ENCODE measurements around the gene SUGCT.
"Not testable (repeated sequence)": the region's sequence is repeated elsewhere in the genome, so short reads cannot be mapped to it uniquely, and the experiment has no call there.

The SUGCT gene

DNA sequence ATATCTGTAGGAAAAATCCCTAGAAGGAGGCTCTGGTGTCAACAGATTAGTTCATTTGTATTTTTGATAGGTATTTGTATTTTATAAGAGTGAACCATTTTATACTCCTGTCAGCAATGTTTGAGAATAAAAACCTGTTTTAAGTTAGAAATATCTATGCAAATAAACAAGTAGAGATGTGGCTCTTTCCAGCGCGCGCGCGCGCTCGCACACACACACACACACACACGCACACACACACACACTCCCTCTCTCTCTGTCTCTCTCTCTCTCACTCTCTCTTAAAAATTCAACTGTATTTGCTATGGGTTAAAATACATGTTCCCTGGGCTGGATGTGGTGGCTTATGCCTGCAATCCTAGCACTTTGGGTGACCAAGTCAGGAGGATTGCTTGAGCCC, 113.9 kb downstream of the SUGCT start:
- no peak for DNase-seq (ENCODE audit: low read depth in 2 of 2)

GRCh38 chr7:40253444-40253843, 118.6 kb downstream of the SUGCT start:
- DNase-seq (ENCODE audit: low read depth in 2 of 2) = not testable (repeated sequence)

DNA sequence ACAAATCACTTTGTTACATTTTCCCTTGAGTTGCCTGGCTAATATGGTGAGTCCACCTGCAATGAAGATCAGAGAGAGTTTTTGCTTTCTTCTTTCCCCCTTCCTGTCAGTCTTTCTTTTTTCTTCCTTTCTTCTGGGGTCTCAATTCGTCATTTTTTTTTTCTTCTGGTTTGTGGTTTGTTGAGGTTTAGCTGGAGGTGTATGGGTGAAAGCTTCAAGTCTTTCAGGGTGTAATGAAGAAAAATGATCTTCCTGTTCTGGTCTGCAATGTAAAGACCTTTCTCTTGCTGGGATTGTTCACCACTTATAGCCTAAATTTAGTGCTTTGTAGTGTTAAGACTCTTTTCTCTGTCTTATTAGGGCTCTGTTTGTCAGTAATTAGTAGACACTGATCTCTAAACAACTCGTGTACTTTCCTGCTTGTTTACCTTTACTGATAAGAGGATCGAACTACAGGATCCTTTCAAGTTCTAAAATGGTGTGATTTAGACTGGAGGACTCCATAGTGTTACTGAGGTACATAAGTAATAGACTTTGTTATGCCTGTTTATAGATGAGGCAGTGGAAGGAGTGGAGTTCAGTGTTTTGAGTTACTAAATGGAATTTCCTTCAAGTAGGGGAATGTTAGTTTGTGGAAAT, 129.1 kb downstream of the SUGCT start:
- no peak for DNase-seq (ENCODE audit: low read depth in 2 of 2)

DNA sequence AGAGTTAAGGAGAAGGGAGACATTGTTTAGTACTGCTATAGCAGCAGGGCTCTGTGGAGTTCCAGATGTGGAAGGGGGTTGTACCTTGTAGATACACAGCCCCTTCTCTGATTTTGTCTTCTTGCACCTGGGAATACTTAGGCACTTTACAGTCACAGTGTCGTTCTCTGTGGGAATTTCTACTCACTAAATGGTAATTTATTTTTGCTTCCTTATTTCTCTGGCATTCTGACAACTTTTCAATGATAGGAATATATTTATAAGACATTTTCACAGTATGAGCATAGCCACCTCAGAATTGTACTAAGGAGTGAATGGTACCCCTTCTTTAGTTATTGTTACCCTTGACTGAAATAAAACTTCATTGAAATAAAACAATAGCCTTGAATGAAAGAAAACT, 132.8 kb downstream of the SUGCT start:
- DNase-seq (ENCODE audit: low read depth in 2 of 2) = no peak

- DNase-seq (ENCODE audit: low read depth in 2 of 2) = not testable (repeated sequence)
Measured at GRCh38 chr7:40268810-40269209, 134.0 kb downstream of the SUGCT start.

GRCh38 chr7:40276061-40276460, 141.3 kb downstream of the SUGCT start:
- no peak for DNase-seq (ENCODE audit: low read depth in 2 of 2)

- DNase-seq (ENCODE audit: low read depth in 2 of 2) = no peak
Measured at GRCh38 chr7:40279991-40280390, 145.2 kb downstream of the SUGCT start.

- no peak for DNase-seq (ENCODE audit: low read depth in 2 of 2)
Measured at GRCh38 chr7:40282858-40283257, 148.1 kb downstream of the SUGCT start.

- no peak for DNase-seq (ENCODE audit: low read depth in 2 of 2)
Measured at GRCh38 chr7:40283391-40283790, 148.6 kb downstream of the SUGCT start.

DNA sequence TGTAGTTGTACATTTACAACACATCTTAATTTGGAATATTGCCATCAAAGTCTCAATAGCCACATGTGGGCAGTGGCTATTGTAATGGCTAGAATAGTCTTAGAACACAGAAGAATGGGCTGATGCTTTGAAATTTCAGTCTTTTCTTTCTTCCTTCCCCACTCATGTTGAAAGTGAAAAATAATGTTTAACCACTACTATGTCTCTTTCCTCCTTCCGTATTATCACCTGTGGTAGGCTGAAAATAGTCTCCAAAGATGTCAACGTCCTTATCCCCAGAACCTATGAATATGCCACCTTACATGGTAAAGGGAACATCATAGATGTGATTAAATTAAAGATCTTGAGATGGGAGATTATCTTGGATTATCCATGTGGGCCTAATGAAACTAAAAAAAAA, 154.0 kb downstream of the SUGCT start:
- no peak for DNase-seq (ENCODE audit: low read depth in 2 of 2)

DNA sequence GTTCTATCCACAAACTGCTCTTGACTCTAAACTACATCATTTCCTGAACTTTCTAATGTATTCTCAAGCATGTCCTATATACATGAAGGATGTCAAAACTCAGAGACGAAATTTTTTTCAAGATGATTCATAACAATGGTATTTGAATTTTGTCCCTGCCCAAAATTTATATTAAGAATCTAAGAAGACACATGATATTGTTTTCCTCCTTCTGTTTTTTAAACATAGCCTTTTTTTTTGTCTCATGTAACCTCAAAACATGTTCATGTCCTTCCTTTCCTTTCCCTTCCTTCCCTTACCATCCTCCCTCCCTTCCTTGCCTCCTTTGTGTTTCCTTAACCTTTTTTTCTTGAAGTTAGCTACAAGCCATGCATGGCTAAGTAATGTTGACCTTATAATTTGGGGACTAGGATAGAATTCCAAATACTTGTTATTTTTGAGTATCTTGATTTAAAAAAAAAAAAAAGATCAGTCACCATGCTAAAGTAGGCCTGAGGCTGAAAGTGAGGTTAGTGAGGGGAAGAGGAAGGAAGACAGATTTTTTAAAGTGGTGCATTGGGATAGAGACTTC, 163.0 kb downstream of the SUGCT start:
- no peak for DNase-seq (ENCODE audit: low read depth in 2 of 2)

DNA sequence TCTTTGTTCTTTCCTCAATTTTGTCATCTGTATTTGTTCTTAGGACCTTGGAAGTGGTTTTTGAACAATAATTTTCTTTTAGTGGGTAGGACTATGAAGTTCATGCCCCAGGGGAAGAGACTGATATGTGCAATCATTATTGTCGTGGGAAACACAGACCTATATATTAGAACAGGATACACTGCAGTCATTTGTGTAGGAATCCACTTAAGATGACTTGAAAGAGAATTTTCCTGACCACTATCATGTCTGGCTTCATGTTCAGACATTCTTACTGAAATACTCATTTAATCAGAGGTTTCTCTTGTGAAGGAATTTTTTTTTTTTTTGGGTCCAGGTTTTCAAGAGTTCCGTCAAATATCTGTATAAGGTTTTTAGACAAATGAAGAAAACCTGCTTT, 163.6 kb downstream of the SUGCT start:
- DNase-seq (ENCODE audit: low read depth in 2 of 2) = no peak

DNA sequence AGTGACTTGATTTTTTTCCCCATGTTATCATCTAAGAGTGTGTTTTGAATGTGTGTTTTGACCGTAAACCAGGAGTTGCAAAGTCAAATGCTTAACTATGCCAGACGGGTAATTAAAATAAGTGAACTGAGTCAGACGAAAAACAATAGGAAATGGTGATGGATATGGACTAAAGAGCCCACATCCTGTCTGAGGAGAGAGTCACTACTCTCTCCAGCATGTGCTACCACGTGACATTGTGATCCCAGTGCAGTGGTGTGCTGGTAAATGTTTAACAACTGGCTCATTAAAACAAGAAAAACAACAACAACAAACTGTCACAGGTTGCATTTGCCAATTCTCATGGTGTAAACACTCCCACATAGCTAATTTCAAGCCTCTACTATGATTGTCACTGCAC, 164.3 kb downstream of the SUGCT start:
- no peak for DNase-seq (ENCODE audit: low read depth in 2 of 2)

DNA sequence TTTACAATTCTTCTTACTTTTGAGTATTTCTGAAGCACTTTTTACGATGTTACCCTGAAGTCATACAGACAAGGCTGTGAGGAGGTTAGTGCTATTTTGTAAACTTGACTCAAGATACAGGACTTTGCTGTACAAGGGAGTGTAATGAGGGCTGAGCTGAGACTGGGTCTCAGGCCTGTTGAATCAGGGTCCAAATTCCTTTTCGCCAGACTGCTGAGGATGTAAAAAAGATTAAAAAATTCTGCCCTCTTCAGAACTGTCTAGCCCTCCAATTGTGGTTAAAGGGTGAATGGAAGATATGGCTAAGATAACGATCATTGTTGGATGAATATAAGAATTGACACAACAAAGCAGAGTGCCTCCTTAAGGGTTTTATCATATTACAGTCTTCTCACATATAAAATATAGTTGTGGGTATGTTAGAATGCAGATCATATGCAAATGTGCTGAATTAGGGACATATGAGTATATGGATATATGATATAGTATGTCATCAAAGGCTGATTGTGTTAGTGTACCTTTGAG, 165.4 kb downstream of the SUGCT start:
- no peak for DNase-seq (ENCODE audit: low read depth in 2 of 2)

GRCh38 chr7:40301486-40302068, 166.8 kb downstream of the SUGCT start:
- DNase-seq (ENCODE audit: low read depth in 2 of 2) = no peak

- no peak for DNase-seq (ENCODE audit: low read depth in 2 of 2)
Measured at GRCh38 chr7:40303996-40304395, 169.2 kb downstream of the SUGCT start.

DNA sequence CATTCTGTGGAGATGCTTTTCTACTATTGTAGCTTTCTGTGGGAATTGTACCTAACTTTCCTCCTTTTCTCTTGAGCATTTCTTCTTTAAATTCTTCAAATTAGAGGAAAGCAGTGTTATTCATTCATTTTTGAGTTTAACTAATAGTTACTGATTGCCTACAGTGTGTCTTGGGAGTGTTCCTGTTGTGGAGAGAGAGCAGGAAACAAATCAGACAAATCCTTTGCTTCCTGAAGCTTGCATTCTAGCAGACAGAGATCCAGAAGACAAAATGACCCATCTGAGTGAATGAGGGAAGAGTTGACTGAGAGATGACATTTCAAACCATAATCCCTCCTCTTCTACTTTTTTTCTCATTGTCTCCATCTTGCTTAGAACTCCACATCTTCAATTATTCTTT, 170.4 kb downstream of the SUGCT start:
- DNase-seq (ENCODE audit: low read depth in 2 of 2) = no peak

GRCh38 chr7:40306025-40306424, 171.2 kb downstream of the SUGCT start:
- no peak for DNase-seq (ENCODE audit: low read depth in 2 of 2)

- DNase-seq (ENCODE audit: low read depth in 2 of 2) = no peak
Measured at GRCh38 chr7:40306596-40306995, 171.8 kb downstream of the SUGCT start.

DNA sequence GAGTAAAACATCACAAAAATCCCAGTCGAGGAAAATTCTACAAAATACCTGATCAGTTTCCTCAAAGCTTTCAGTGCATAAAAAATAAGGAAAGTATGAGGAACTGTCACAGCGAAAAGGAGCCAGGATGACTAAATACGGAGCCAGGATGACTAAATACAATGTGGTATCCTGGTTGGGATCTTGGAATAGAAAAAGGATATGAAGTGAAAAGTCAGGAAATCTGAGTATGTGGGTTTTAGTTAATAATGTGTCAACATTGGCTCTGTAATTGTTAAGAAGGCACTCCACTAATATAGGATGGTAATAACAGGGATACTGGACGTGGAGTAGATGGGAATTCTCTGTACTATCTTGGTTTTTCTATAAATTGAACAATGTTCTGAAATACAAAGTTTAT, 175.5 kb downstream of the SUGCT start:
- DNase-seq (ENCODE audit: low read depth in 2 of 2) = no peak

DNA sequence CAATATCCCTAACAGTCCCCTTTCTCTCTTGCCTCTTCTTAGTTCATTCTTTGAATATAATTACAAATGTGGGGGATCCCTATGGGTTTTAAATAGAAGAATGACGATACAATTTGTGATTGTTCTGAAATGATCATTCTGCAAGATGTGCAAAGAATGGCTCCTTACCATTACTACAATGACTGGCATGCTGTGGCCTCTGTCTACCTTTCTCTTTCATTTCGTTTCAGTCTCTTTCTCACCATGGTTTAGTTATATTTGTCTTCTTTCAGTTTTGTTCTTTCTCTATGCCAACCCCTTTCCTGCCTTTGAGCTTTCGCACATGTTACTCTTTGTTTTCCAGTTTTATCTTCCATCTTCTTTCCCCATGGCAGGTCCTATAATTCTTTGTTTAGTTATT, 176.5 kb downstream of the SUGCT start:
- no peak for DNase-seq (ENCODE audit: low read depth in 2 of 2)

DNA sequence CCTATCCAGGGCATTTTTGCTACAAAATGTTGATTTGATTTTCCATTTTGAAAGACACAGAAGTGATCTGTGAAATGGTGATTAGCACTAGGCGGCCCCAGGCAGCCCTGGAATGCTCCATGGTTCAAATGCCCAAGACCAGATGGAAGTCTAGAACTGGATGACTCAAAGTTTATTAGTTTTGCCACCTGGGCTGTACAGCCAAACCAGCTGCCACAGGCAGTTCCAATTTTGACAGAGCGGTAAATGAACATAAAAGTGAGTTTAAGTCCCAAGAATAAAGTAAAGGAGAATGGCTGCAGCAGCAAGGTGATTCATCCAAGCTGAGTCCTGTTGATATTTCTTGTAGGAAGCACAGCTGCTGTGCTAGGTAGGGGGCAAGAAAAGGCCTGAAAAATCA, 180.5 kb downstream of the SUGCT start:
- DNase-seq (ENCODE audit: low read depth in 2 of 2) = no peak

GRCh38 chr7:40316176-40316575, 181.4 kb downstream of the SUGCT start:
- DNase-seq (ENCODE audit: low read depth in 2 of 2) = no peak
